ENCODE measurements around the gene ZNF724. TPM values are rescaled to one million over a fixed set of nuclear protein-coding genes. Genes with fewer than 3 reads are reported as not detected.

The ZNF724 gene
- 8.2 and 9.2 TPM in 2 replicates for total RNA-seq

DNA sequence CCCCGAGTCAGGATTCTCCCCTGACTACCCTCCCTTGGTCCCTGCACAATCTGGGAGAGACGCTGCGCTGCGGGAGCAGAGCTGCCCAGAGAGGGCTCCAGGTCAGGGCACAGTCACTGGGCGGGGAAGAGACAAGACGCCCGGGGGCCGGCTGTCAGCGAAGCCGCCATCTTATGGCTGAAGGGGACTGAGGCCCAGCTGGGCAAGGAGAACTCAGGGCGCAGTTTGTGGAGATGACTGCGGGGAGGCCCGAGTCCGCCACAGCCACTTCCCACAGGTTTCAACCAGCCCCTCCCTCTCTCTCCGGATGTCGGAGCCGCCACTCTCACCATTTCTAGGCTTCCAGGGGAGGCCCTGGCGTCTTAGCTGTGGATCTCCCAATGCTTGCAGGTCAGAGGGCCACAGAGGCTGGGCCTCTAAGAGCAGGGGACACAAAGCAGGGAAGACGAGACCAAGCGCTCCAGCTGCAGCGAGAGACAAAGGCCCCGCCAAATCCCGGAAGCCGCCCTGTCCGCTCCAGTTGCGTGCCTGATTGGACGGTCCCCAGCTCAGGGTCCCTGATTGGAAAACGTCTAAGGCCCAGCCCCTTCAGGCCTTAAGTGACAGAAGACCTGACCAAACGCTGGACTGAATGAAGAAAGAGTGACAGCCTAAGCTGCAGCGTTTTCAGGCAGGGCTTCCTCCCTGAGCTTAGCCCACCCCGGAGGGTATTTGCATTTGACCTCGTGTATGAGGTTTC is at the start of gene ZNF724:
Gene ZNF724 (minus strand): TSS at position 484 of the 739 bp plus-strand sequence. CDS start 152 bp downstream, at position 332.

Other genes with a start within 250 kb of the ZNF724 start
- gene ZNF728, start 247.2 kb downstream of the ZNF724 start, total RNA-seq, result not detected in 2 replicates
- 4.0 and 7.1 TPM in 2 replicates for gene ZNF730, start 133.4 kb downstream of the ZNF724 start, total RNA-seq
- 8.2 and 8.8 TPM in 2 replicates for gene ZNF91, start 145.1 kb upstream of the ZNF724 start, total RNA-seq

Data from bronchus fibroblast of lung (primary cell).